ENCODE data around the gene IFNA10.
"Not testable (repeated sequence)": the region's sequence is repeated elsewhere in the genome, so short reads cannot be mapped to it uniquely, and the experiment has no call there.

The IFNA10 gene

GRCh38 chr9:21194867-21195776 is 11.8 kb downstream of the IFNA10 start:
- DNase-seq (ENCODE audit: low spot score), result peak; percentile 68

- not testable (repeated sequence) for DNase-seq (ENCODE audit: low spot score)
Observed at GRCh38 chr9:21187487-21187886, 19.5 kb downstream of the IFNA10 start, which contains the start of gene IFNA4. Gene IFNA4, minus strand, starts transcription at chr9:21187587. Its CDS starts 56 bp downstream, at chr9:21187531.

GRCh38 chr9:21182810-21183736 is 23.9 kb downstream of the IFNA10 start:
- peak; percentile 69 for DNase-seq (ENCODE audit: low spot score)

GRCh38 chr9:21174671-21175070 is 32.3 kb downstream of the IFNA10 start:
- DNase-seq (ENCODE audit: low spot score), result no peak

- no peak for DNase-seq (ENCODE audit: low spot score)
Observed at GRCh38 chr9:21172156-21172555, 34.8 kb downstream of the IFNA10 start.

GRCh38 chr9:21171351-21171750 is 35.6 kb downstream of the IFNA10 start:
- no peak for DNase-seq (ENCODE audit: low spot score)

GRCh38 chr9:21166560-21166959 is 40.4 kb downstream of the IFNA10 start, which contains the start of gene IFNA21:
Gene IFNA21, minus strand, starts transcription at chr9:21166660. Its CDS starts 48 bp downstream, at chr9:21166612.
- not testable (repeated sequence) for DNase-seq (ENCODE audit: low spot score)

GRCh38 chr9:21165516-21165915 is 41.4 kb downstream of the IFNA10 start:
- DNase-seq (ENCODE audit: low spot score), result no peak

GRCh38 chr9:21160178-21160577 is 46.8 kb downstream of the IFNA10 start:
- peak; percentile 26 for DNase-seq (ENCODE audit: low spot score)
